GM19463 (cell line): ENCODE data around the gene ME3.

Experiments
- ATAC-seq: cut with Tn5 transposase; IDR thresholded peaks from one replicate; pipeline ENCODE4 v1.9.1; 2021; ENCODE audit warnings: mild to moderate bottlenecking, moderate library complexity; ENCODE audit not compliant: unreplicated experiment

ME3 gene

DNA sequence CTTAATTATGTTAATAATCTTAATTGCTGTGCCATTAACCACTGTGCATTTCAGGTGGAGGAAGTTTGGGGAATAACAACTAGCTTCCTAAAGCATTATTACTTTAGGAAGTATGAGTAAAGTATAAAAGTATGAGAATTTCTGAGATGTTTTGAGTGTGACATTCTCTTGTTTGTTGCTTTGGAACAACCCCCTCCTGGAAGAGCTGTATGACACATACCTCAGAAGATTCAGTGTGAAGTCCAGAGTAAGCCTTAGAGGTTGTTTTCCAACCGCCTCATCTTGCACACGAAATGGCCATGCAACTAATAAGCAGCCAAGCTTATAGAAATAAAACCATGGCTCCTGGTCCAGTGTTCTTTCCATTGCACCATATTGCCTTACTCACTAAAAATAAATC lies 276.0 kb downstream of the ME3 start:
- ATAC-seq = no peak

DNA sequence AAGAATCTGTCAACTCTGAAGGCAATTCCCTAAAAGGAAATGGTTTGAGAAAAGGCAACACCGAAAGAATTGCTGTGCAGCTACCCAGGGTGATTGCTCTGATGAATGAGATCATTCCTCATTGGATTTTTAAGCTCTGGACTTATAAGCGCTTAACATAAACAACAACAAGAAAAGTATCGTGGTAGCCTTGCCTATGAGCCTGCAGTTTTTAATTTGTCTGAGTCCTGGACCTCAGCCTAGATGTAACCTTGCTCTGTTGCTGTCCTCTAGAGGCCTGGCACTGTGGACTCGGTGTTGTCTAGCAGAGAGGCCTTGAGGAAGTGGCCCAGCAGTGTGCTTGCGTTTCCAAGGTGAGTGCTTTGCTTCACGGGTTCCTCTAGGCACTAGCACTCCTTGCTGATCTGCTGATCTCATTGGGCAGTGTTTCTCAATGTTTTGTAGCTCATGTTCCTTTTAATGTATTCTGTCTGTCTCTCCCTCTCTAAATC lies 277.3 kb downstream of the ME3 start:
- ATAC-seq = no peak
